NCI-H2196 treated with DMSO at 0.1 percent for 48 hours (cell line): ENCODE measurements around the gene PTPRCAP.
A peak's percentile ranks its signal among the peaks of the same experiment; 100 is the strongest.
"Not testable (repeated sequence)": the region's sequence is repeated elsewhere in the genome, so short reads cannot be mapped to it uniquely, and the experiment has no call there.

ENCODE experiments used
- DNase-seq: peaks from one replicate; lab custom pipeline; 2025; ENCODE audit not compliant: unreplicated experiment; lab: John Stamatoyannopoulos, UW

Gene PTPRCAP

GRCh38 chr11:67428052-67429001, 9.2 kb downstream of the PTPRCAP start, which contains the start of gene RPS6KB2:
Gene RPS6KB2, plus strand, starts transcription at chr11:67428494. Its CDS starts 52 bp downstream, at chr11:67428546.
- DNase-seq: peak; percentile 89

DNA sequence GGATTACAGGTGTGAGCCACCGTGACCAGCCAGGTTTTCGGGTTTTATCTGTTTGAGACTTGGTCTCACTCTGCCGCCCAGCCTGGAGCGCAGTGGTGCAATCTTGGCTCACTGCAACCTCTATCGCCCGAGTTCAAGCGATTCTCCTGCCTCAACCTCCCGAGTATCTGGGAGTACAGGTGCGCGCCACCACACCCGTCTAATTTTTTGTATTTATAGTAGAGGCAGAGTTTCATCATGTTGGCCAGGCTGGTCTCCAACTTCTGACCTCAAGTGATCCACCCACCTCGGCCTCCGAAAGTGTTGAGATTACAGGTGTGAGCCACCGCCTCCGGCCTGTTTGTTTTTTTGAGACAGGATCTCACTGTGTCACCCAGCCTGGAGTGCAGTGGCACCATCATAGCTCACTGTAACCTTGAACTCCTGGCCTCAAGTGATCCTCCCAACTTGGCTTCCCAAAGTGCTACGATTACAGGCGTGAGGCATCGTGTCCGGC, 10.1 kb downstream of the PTPRCAP start:
- DNase-seq: not testable (repeated sequence)

DNA sequence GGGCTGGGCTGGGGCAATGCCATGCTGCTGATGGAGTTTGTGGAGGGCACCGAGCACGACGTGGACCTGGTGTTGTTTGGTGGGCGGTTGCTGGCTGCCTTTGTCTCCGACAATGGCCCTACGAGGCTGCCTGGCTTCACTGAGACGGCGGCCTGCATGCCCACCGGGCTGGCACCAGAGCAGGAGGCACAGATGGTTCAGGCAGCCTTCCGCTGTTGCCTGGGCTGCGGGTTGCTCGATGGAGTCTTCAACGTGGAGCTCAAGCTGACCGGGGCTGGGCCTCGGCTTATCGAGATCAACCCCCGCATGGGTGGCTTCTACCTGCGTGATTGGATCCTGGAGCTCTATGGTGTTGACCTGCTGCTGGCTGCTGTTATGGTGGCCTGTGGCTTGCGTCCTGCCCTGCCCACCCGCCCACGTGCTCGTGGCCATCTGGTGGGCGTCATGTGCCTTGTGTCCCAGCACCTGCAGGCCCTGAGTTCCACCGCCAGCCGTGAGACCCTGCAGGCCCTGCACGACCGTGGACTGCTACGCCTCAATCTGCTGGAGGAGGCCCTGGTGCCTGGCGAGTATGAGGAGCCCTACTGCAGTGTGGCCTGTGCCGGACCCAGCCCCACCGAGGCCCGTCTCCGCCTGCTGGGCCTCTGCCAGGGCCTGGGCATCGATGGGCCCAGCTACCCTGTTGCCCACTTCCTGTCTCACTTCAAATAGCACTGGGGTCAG, 13.4 kb downstream of the PTPRCAP start:
- DNase-seq: no peak

DNA sequence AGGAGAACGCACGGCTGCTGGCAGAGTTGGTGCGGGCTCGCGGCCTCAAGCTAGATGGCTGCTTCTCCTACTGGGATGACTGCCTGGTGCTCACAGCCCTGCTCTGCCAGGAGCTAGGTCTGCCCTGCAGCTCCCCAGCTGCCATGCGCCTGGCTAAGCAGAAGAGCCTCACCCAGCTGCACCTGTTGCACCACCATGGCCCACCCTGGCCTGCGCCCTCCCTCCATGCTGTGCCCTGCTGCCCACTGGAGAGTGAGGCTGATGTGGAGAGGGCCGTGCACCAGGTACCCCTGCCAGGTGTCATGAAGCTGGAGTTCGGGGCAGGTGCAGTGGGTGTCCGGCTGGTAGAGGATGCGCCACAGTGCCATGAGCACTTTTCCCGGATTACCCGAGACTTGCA, 14.0 kb downstream of the PTPRCAP start:
- DNase-seq: no peak

GRCh38 chr11:67422891-67423290, 14.6 kb downstream of the PTPRCAP start:
- no peak for DNase-seq

- DNase-seq: no peak
These were observed 16.0 kb downstream of the PTPRCAP start for GRCh38 chr11:67421430-67422031.

DNA sequence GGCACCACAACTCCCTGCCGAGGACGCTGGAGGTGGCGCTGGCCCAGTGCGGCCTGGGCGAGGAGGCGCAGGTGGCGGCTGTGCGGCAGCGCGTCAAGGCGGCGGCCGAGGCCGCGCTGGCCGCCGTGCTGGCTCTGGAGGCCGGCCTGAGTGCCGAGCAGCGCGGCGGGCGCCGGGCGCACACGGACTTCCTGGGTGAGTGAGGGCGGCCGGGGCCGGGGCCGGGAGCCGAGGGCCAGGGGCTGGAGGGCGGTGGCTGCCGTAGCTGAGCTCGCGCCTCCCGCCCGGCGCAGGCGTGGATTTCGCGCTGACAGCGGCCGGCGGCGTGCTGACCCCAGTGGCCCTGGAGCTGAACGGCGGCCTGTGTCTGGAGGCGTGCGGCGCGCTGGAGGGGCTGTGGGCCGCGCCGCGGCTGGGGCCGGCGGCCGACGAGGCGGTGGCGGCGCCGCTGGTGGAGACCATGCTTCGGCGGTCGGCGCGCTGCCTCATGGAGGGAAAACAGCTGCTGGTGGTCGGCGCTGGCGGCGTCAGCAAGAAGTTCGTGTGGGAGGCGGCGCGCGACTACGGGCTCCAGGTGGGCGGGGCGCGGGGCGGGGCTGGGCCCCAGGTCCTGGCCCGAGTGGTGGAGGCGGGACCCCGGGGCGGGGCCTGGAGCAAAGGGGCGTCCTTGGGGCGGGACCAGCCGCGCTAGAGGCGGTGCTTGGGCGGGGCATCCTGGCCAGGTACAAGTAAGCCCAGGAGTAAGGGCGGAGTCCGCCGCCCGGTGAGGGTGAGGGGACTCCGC, 16.6 kb downstream of the PTPRCAP start:
- DNase-seq: peak; percentile 77

GRCh38 chr11:67420147-67420645, 17.3 kb downstream of the PTPRCAP start:
- no peak for DNase-seq

DNA sequence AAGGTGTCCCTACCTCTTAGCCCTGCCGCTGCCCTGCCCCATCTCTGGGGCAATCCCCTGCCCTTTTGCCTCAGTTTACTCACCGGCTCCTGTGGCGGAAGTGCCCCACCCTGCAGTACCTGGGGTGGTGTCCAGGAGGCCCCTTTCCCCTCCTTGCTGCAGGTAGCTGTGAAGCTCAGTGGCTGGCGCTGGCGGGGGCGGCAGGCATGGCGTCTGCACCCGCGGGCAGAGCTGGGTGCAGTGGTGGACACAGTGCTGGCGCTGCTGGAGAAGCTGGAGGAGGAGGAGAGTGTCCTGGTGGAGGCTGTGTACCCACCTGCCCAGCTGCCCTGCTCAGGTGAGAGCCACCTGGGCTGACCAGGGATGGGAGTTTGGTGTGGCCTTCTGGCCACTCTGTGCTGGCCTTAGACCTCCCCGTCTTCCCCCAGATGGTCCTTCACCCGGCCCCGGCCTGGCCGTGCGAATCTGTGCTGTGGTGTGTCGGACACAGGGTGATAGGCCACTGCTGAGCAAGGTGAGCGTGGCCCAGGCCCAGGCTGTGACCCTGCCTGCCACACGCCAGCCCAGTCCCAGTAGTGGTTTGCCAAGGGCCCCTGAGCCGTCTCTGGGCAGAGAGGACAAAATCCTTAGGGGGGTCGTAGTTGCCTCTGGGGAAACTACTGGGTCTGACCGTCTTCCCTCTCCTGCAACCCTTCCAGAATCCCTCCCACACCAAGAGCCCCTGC, 18.0 kb downstream of the PTPRCAP start:
- no peak for DNase-seq

- DNase-seq: no peak
These were observed 18.8 kb downstream of the PTPRCAP start for GRCh38 chr11:67418476-67419281.

- no peak for DNase-seq
These were observed 20.1 kb downstream of the PTPRCAP start for GRCh38 chr11:67417425-67417824.

DNA sequence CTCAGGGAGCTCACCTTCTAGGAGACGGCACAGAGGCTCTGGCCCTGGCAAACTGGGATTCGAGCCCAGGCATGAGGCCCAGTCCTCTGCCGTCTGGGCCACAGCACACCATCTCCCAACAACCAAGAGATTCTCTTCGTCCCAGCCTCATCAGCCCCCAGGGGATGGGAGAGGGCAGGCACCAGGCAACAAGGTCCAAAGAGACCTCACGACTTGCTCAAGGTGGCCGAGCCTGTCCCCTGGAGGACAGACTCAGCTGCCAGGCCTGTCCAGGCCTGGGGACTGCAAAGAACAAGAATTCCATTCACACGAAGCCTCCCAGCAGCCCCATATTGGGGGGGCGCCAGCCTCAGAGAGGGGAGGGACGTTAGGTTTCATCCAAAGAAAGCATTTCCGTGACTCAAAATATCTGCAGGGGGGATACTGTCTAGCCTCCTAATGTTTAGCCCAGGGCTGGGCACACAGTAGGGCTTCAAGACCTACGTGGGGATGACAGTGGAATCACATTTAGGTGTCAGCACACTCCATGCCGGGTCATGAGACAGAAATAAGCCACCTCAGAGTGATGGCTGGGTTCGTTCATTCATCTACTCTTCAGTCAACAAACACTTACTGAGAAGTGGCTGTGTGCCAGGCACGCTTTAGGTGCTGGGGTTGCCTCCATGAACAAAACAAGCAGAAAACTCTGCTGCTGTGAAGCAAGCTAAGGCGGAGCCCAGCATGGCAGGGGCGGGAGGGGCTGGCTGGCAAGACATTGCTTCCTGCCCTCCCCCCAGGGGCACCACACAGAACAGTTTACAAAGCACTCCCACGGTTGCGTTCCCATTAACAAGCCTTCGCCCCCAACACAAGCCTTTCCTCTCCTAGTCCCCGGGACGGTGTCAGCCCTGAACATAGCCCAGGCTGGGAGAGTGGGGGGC, 20.8 kb downstream of the PTPRCAP start:
- DNase-seq: peak; percentile 56

GRCh38 chr11:67415501-67416304, 21.8 kb downstream of the PTPRCAP start, which contains the start of gene CARNS1:
Gene CARNS1, plus strand, starts transcription at chr11:67415678. Its CDS starts 522 bp downstream, at chr11:67416200.
- DNase-seq: no peak

GRCh38 chr11:67413266-67413849, 24.1 kb downstream of the PTPRCAP start:
- DNase-seq: no peak

DNA sequence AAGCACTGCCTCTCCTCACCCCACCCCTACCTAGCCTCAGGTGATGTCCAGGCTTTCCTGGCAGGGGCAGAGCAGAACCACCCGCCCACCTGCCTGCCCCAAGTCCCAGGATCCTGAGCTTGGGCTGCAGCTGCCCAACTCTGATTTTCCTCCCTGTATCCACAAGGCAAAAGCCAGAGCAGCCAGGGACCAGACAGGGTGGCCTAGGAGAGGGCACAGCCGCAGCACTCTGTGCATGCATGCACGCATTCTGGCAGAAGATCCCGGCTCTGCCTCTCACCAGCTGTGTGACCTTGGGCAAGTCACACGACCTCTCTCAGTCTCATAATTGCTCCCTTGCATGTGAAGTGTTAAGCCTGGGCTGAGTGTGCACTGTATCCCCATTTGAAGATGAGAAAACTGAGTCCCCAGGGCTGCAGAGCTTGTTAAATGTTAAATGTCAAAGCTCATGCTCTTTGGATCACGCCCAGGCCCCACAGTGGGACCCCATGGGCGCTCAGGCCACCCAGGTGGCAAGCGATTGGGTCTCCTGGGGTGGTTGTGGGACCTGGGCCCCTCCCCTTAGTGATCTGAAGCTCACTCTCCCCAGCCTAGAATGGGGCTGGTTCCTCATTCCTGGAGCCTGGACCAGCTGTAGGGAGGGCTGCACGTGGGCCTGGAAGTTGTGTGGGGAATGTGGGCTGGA, 24.8 kb downstream of the PTPRCAP start:
- no peak for DNase-seq

DNA sequence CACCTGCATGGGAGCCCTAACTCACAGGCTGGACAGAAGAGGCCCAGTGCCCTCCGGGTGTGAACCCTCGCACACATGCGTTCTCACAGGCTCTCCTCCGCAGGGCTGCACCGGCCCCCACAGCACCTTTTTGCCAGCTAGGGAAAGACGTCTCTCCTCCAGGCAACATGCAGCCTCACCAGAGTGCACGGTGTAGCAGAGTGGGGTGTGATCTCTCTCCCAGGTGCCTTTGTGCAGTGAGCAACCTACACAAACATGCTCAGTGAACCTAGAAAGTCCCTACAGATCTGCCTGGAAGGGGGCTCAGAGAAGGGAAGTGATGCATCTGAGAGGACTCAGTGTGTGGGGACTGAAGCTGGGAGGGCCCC, 25.7 kb downstream of the PTPRCAP start:
- no peak for DNase-seq
